SKM-1 treated with dmso at 0.1 percent for 144 hours (cell line): ENCODE data around the gene NTM.
"Not testable (repeated sequence)": the region's sequence is repeated elsewhere in the genome, so short reads cannot be mapped to it uniquely, and the experiment has no call there.

Source experiments
- DNase-seq: peaks from one replicate; lab custom pipeline; 2025; ENCODE audit not compliant: unreplicated experiment; lab: John Stamatoyannopoulos, UW

NTM gene

GRCh38 chr11:131488238-131488637 is 117.8 kb downstream of the NTM start:
- no peak for DNase-seq

- DNase-seq: no peak
Measured at GRCh38 chr11:131491503-131491902, 121.1 kb downstream of the NTM start.

GRCh38 chr11:131495423-131495822 is 125.0 kb downstream of the NTM start:
- DNase-seq: no peak

- DNase-seq: not testable (repeated sequence)
Measured at GRCh38 chr11:131497686-131498085, 127.3 kb downstream of the NTM start.

GRCh38 chr11:131498631-131499160 is 128.3 kb downstream of the NTM start:
- no peak for DNase-seq

- no peak for DNase-seq
Measured at GRCh38 chr11:131499199-131499598, 128.8 kb downstream of the NTM start.

- DNase-seq: no peak
Measured at GRCh38 chr11:131503017-131503416, 132.6 kb downstream of the NTM start.

GRCh38 chr11:131504199-131504949 is 134.0 kb downstream of the NTM start:
- DNase-seq: no peak

- DNase-seq: no peak
Measured at GRCh38 chr11:131506348-131506747, 135.9 kb downstream of the NTM start.

- DNase-seq: no peak
Measured at GRCh38 chr11:131510662-131511061, 140.2 kb downstream of the NTM start.

- DNase-seq: no peak
Measured at GRCh38 chr11:131511794-131512193, 141.4 kb downstream of the NTM start.

- DNase-seq: no peak
Measured at GRCh38 chr11:131512228-131512627, 141.8 kb downstream of the NTM start.

- DNase-seq: no peak
Measured at GRCh38 chr11:131514062-131514461, 143.6 kb downstream of the NTM start.

GRCh38 chr11:131518305-131518838 is 148.0 kb downstream of the NTM start:
- DNase-seq: no peak

- no peak for DNase-seq
Measured at GRCh38 chr11:131522851-131523250, 152.4 kb downstream of the NTM start.

- no peak for DNase-seq
Measured at GRCh38 chr11:131530407-131530806, 160.0 kb downstream of the NTM start.

- DNase-seq: no peak
Measured at GRCh38 chr11:131533149-131533548, 162.7 kb downstream of the NTM start.

- no peak for DNase-seq
Measured at GRCh38 chr11:131533998-131534397, 163.6 kb downstream of the NTM start.

GRCh38 chr11:131534611-131535010 is 164.2 kb downstream of the NTM start:
- DNase-seq: no peak

- no peak for DNase-seq
Measured at GRCh38 chr11:131536159-131536558, 165.7 kb downstream of the NTM start.

- no peak for DNase-seq
Measured at GRCh38 chr11:131537196-131537595, 166.8 kb downstream of the NTM start.

- DNase-seq: no peak
Measured at GRCh38 chr11:131537748-131538147, 167.3 kb downstream of the NTM start.

GRCh38 chr11:131538322-131538721 is 167.9 kb downstream of the NTM start:
- no peak for DNase-seq
